ENCODE data around the gene ZBTB17. TPM values are rescaled to one million over a fixed set of nuclear protein-coding genes. Genes with fewer than 3 reads are reported as not detected.

Gene ZBTB17
- total and polyA plus RNA-seq, 10 of the 15 experiments (the other 5 are each of a cell fraction or from before 2014, with no cell fraction given) = 0.87 to 59.4 (median 38.7) TPM

- no peak for TF ChIP-seq SUPT20H (IDR thresholded peaks at IDR 0.05; ENCODE audit: borderline replicate concordance, control insufficient read depth, low read depth, low read length)
- no peak for TF ChIP-seq ZSCAN29 (IDR thresholded peaks at IDR 0.05)
- TF ChIP-seq PAX5 (IDR thresholded peaks at IDR 0.05; ENCODE audit: borderline replicate concordance, low read depth, low read length) = no peak
- TF ChIP-seq ATF7 (IDR thresholded peaks at IDR 0.05; ENCODE audit: low read depth) = no peak
- TF ChIP-seq RELA (IDR thresholded peaks at IDR 0.05; ENCODE audit: borderline replicate concordance, partially characterized antibody) = no peak
- no peak for TF ChIP-seq SIN3A (IDR thresholded peaks at IDR 0.05; ENCODE audit: low read depth, low read length)
- TF ChIP-seq TCF12 (IDR thresholded peaks at IDR 0.05; ENCODE audit: low read depth, low read length) = no peak
- no peak for TF ChIP-seq NBN (IDR thresholded peaks at IDR 0.05)
- TF ChIP-seq NRF1 (conservative IDR thresholded peaks at IDR 0.05; ENCODE audit: low read depth, low read length) = no peak
- TF ChIP-seq IRF5 (IDR thresholded peaks at IDR 0.05; ENCODE audit: borderline replicate concordance) = no peak
- TF ChIP-seq, protein P1, sequence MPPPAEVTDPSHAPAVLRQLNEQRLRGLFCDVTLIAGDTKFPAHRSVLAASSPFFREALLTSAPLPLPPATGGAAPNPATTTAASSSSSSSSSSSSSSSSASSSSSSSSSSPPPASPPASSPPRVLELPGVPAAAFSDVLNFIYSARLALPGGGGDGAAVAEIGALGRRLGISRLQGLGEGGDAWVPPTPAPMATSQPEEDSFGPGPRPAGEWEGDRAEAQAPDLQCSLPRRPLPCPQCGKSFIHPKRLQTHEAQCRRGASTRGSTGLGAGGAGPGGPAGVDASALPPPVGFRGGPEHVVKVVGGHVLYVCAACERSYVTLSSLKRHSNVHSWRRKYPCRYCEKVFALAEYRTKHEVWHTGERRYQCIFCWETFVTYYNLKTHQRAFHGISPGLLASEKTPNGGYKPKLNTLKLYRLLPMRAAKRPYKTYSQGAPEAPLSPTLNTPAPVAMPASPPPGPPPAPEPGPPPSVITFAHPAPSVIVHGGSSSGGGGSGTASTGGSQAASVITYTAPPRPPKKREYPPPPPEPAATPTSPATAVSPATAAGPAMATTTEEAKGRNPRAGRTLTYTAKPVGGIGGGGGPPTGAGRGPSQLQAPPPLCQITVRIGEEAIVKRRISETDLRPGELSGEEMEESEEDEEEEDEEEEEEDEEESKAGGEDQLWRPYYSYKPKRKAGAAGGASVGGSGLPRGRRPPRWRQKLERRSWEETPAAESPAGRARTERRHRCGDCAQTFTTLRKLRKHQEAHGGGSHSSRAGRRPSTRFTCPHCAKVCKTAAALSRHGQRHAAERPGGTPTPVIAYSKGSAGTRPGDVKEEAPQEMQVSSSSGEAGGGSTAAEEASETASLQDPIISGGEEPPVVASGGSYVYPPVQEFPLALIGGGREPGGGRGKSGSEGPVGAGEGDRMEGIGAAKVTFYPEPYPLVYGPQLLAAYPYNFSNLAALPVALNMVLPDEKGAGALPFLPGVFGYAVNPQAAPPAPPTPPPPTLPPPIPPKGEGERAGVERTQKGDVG (CRISPR knock-in tag; IDR thresholded peaks at IDR 0.05) = no peak
- TF ChIP-seq NR2F1 (conservative IDR thresholded peaks at IDR 0.05) = no peak
- TF ChIP-seq MLLT1 (IDR thresholded peaks at IDR 0.05) = no peak
- no peak for TF ChIP-seq MAX (IDR thresholded peaks at IDR 0.05; ENCODE audit: low read depth, low read length)
- no peak for TF ChIP-seq KAT2A (conservative IDR thresholded peaks at IDR 0.05; ENCODE audit: control insufficient read depth, low read depth, low read length)
- TF ChIP-seq BACH1 (IDR thresholded peaks at IDR 0.05; ENCODE audit: borderline replicate concordance) = no peak; the same call in 1 of the 2 replicates
- no peak for TF ChIP-seq MYB (IDR thresholded peaks at IDR 0.05; ENCODE audit: borderline replicate concordance, low read depth, low read length)
- TF ChIP-seq DPF2 (IDR thresholded peaks at IDR 0.05) = no peak
- TF ChIP-seq MXI1 (IDR thresholded peaks at IDR 0.05; ENCODE audit: low read depth, low read length) = no peak
- TF ChIP-seq CREB1 (IDR thresholded peaks at IDR 0.05; ENCODE audit: low read depth) = peak; percentile 29; the same call in 1 of the 2 replicates
- TF ChIP-seq RAD21 (IDR thresholded peaks at IDR 0.05; ENCODE audit: insufficient read depth, low read depth, low read length) = no peak
Observed at GRCh38 chr1:15948595-15949452, 27.1 kb downstream of the ZBTB17 start (continued).
